HepG2 (cell line): Measurements from ENCODE around the gene GLYR1. TPM values are rescaled to one million over a fixed set of nuclear protein-coding genes. Genes with fewer than 3 reads are reported as not detected.
A peak's percentile ranks its signal among the peaks of the same experiment; 100 is the strongest.

Experiments used
- ERF ChIP-seq: IDR thresholded peaks from 2 replicates; pipeline ENCODE4 v1.6.1; 2018; ENCODE audit warnings: missing biosample characterization, missing genetic modification reagents
- FOXA3 ChIP-seq: IDR thresholded peaks from 2 replicates; pipeline ENCODE4 v1.6.1; 2016; ENCODE audit warnings: missing genetic modification reagents, missing compliant biosample characterization
- GTF3A ChIP-seq: sonication (generic); formaldehyde crosslinking; conservative IDR thresholded peaks from 2 replicates; pipeline ENCODE4 v1.4.0; 2020; ENCODE audit warnings: mild to moderate bottlenecking, missing genetic modification reagents
- KDM3A ChIP-seq: IDR thresholded peaks from 2 replicates; pipeline ENCODE4 v1.6.1; 2018; ENCODE audit warnings: low read depth, missing compliant biosample characterization
- KDM4B ChIP-seq: sonication (generic); formaldehyde crosslinking; IDR thresholded peaks from 2 replicates; pipeline ENCODE4 v1.4.0; 2020; ENCODE audit warnings: missing genetic modification reagents
- MZF1 ChIP-seq: sonication (generic); formaldehyde crosslinking; IDR thresholded peaks from 2 replicates; pipeline ENCODE4 v1.8.1; 2023; ENCODE audit warnings: mild to moderate bottlenecking, missing genetic modification reagents, borderline replicate concordance
- NFE2L1 ChIP-seq: sonication (generic); formaldehyde crosslinking; IDR thresholded peaks from 2 replicates; pipeline ENCODE4 v1.4.0; 2020; ENCODE audit warnings: missing genetic modification reagents, mild to moderate bottlenecking, borderline replicate concordance
- NR2F1 ChIP-seq, 2 experiments: fragments of 450-650 bp in 1 of 2; formaldehyde crosslinking in 1 of 2; IDR thresholded peaks; 2 replicates each; pipeline versions ENCODE4 v1.5.0 to v1.6.1; 2016 to 2020; ENCODE audit warnings: mild to moderate bottlenecking in 1 of 2, missing compliant biosample characterization in 1 of 2, missing genetic modification reagents in 1 of 2, moderate library complexity in 1 of 2
- RXRA ChIP-seq: sonication (generic); formaldehyde crosslinking; IDR thresholded peaks from 2 replicates; pipeline ENCODE4 v1.5.1; 2020; ENCODE audit warnings: missing genetic modification reagents
- SRY ChIP-seq: sonication (generic); formaldehyde crosslinking; IDR thresholded peaks from 2 replicates; pipeline ENCODE4 v1.8.0; 2022; ENCODE audit warnings: mild to moderate bottlenecking, missing genetic modification reagents
- TRIM24 ChIP-seq: sonication (generic); formaldehyde crosslinking; IDR thresholded peaks from 2 replicates; pipeline ENCODE4 v1.8.0; 2022; ENCODE audit warnings: mild to moderate bottlenecking, missing genetic modification reagents
- YY1 ChIP-seq: IDR thresholded peaks from 2 replicates; pipeline ENCODE4 v1.6.1; 2011; ENCODE audit warnings: low read length, low read depth, moderate library complexity, mild to moderate bottlenecking; ENCODE audit not compliant: insufficient read depth, insufficient replicate concordance
- ZBTB42 ChIP-seq: sonication (generic); formaldehyde crosslinking; IDR thresholded peaks from 2 replicates; pipeline ENCODE4 v1.5.0; 2020; ENCODE audit warnings: mild to moderate bottlenecking, missing genetic modification reagents
- ZNF17 ChIP-seq: sonication (generic); formaldehyde crosslinking; IDR thresholded peaks from 2 replicates; pipeline ENCODE4 v1.5.0; 2020; ENCODE audit warnings: mild to moderate bottlenecking, missing genetic modification reagents
- ZNF24 ChIP-seq: fragments of 450-650 bp; IDR thresholded peaks from 2 replicates; pipeline ENCODE4 v1.6.1; 2017; ENCODE audit warnings: antibody characterized with exemption, mild to moderate bottlenecking
- ZNF292 ChIP-seq: sonication (generic); formaldehyde crosslinking; IDR thresholded peaks from 2 replicates; pipeline ENCODE4 v1.8.1; 2022; ENCODE audit warnings: mild to moderate bottlenecking, low read depth, missing genetic modification reagents, borderline replicate concordance
- ZNF367 ChIP-seq: sonication (generic); formaldehyde crosslinking; IDR thresholded peaks from 2 replicates; pipeline ENCODE4 v1.4.0; 2020; ENCODE audit warnings: missing genetic modification reagents, borderline replicate concordance
- ZNF44 ChIP-seq: sonication (generic); formaldehyde crosslinking; IDR thresholded peaks from 2 replicates; pipeline ENCODE4 v1.5.1; 2020; ENCODE audit warnings: mild to moderate bottlenecking, missing genetic modification reagents
- ZNF446 ChIP-seq: sonication (generic); formaldehyde crosslinking; IDR thresholded peaks from 2 replicates; pipeline ENCODE4 v1.5.0; 2020; ENCODE audit warnings: mild to moderate bottlenecking, missing genetic modification reagents
- ZNF703 ChIP-seq: sonication (generic); formaldehyde crosslinking; IDR thresholded peaks from 2 replicates; pipeline ENCODE4 v1.5.1; 2020; ENCODE audit warnings: missing genetic modification reagents, mild to moderate bottlenecking, moderate library complexity, borderline replicate concordance
- ZNF777 ChIP-seq: sonication (generic); formaldehyde crosslinking; IDR thresholded peaks from 2 replicates; pipeline ENCODE4 v1.4.0; 2020; ENCODE audit warnings: missing genetic modification reagents
- polyA plus RNA-seq, 8 experiments: library from polyadenylated mRNA; depleted of rRNA in 3 of 8; stranded (reverse) in 7 of 8; unstranded in 1 of 8; fragments of >200 nt; fragmentation: Illumina TruSeq in 4 of 8; extraction: Trizol in 4 of 8; gene quantifications; 2 replicates each; pipeline versions ENCODE4 v1.2.1 to v1.2.3, GENCODE V29; 2011 to 2016; ENCODE audit warnings: low read depth in 4 of 8, missing spikeins in 1 of 8, mixed read lengths in 1 of 8; ENCODE audit not compliant: insufficient read depth in 1 of 8
- total RNA-seq, 5 experiments: library from RNA; depleted of rRNA; stranded (reverse); fragments of >200 nt; fragmentation: Illumina TruSeq; extraction: Trizol; gene quantifications; 2 replicates each; pipeline ENCODE4 v1.2.3, GENCODE V29; 2016; ENCODE audit warnings: low read depth in 1 of 5
- TF ChIP-seq, protein P1 (sequence below): sonication (generic); formaldehyde crosslinking; IDR thresholded peaks from 2 replicates; pipeline ENCODE4 v1.8.1; 2023; ENCODE audit warnings: mild to moderate bottlenecking, inconsistent platforms, moderate library complexity, missing genetic modification reagents, borderline replicate concordance
- TF ChIP-seq, protein P2 (sequence below): sonication (generic); formaldehyde crosslinking; IDR thresholded peaks from 2 replicates; pipeline ENCODE4 v1.5.1; 2020; ENCODE audit warnings: missing genetic modification reagents, mild to moderate bottlenecking, borderline replicate concordance
- TF ChIP-seq, protein P3 (sequence below): sonication (generic); formaldehyde crosslinking; IDR thresholded peaks from 2 replicates; pipeline ENCODE4 v1.5.0; 2020; ENCODE audit warnings: mild to moderate bottlenecking, low read depth, missing genetic modification reagents, borderline replicate concordance
- TF ChIP-seq, protein P4 (sequence below): sonication (generic); formaldehyde crosslinking; IDR thresholded peaks from 2 replicates; pipeline ENCODE4 v1.5.1; 2020; ENCODE audit warnings: missing genetic modification reagents, mild to moderate bottlenecking, borderline replicate concordance

The GLYR1 gene
- total and polyA plus RNA-seq, 2 of the 13 experiments (the other 11 are each of a cell fraction or from before 2014, with no cell fraction given), result 28.3 to 48.7 TPM

DNA sequence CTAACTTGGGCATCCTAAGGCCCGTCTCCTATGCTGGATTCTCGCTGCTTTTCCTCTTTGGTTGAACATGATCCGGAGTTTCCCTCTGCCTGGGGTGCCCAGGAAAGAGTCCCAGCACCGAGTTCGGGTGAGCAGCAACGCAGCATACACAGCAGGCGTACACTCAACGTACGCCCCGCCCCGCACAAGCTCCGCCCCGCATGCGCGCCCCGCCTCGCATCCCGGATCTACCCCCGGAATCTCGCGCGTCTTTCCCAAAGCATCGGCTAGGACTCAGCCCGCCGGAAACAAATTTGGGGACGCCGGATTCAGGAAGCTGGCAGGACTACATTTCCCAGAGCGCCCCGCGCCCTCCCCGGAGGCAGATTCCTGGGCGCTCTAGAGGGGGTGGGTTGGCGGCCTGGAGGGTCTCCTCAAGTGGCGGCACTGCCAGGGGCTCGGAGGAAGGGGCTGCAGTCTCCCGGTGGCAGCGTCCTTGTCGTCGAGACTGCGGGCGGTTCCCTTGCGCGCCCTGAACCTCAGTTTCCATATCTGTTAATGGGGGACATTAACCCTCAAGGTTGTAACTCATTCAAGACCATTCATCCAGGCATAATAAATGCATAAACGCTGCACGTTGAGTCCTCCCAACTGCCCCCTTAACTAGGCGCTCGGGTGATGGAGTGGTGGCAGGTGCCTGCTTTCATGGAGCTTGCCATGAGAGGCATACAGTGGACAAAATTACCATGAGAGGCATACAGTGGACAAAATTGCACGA is 78.4 kb downstream of the GLYR1 start (continued):
- TF ChIP-seq ZBTB42 (CRISPR knock-in tag), result no peak
- TF ChIP-seq, protein P1, sequence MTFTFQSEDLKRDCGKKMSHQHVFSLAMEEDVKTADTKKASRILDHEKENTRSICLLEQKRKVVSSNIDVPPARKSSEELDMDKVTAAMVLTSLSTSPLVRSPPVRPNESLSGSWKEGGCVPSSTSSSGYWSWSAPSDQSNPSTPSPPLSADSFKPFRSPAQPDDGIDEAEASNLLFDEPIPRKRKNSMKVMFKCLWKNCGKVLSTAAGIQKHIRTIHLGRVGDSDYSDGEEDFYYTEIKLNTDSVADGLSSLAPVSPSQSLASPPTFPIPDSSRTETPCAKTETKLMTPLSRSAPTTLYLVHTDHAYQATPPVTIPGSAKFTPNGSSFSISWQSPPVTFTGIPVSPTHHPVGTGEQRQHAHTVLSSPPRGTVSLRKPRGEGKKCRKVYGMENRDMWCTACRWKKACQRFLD (CRISPR knock-in tag), result no peak; the same call in 1 of the 2 replicates
- TF ChIP-seq ZNF292 (CRISPR knock-in tag), result no peak
- peak; percentile 27; the same call in 1 of the 2 replicates for TF ChIP-seq ERF
- peak; percentile 47 for TF ChIP-seq FOXA3 (CRISPR knock-in tag)
- no peak for TF ChIP-seq SRY (CRISPR knock-in tag)
- 0 out of 2 replicates have a peak, but pooled peaks have one; percentile 24 for TF ChIP-seq RXRA (CRISPR knock-in tag)
- TF ChIP-seq ZNF17 (CRISPR knock-in tag), result no peak
- no peak for TF ChIP-seq ZNF703 (CRISPR knock-in tag)
- TF ChIP-seq, protein P2, sequence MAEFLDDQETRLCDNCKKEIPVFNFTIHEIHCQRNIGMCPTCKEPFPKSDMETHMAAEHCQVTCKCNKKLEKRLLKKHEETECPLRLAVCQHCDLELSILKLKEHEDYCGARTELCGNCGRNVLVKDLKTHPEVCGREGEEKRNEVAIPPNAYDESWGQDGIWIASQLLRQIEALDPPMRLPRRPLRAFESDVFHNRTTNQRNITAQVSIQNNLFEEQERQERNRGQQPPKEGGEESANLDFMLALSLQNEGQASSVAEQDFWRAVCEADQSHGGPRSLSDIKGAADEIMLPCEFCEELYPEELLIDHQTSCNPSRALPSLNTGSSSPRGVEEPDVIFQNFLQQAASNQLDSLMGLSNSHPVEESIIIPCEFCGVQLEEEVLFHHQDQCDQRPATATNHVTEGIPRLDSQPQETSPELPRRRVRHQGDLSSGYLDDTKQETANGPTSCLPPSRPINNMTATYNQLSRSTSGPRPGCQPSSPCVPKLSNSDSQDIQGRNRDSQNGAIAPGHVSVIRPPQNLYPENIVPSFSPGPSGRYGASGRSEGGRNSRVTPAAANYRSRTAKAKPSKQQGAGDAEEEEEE, result no peak
- TF ChIP-seq ZNF367 (CRISPR knock-in tag), result no peak
- TF ChIP-seq, protein P3, sequence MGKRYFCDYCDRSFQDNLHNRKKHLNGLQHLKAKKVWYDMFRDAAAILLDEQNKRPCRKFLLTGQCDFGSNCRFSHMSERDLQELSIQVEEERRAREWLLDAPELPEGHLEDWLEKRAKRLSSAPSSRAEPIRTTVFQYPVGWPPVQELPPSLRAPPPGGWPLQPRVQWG (CRISPR knock-in tag), result no peak
- no peak for TF ChIP-seq KDM3A (CRISPR knock-in tag)
- TF ChIP-seq ZNF24, result no peak
- TF ChIP-seq TRIM24 (CRISPR knock-in tag), result no peak
- TF ChIP-seq NR2F1 (CRISPR knock-in tag; IDR thresholded peaks at IDR 0.05), result no peak
- TF ChIP-seq, protein P4, sequence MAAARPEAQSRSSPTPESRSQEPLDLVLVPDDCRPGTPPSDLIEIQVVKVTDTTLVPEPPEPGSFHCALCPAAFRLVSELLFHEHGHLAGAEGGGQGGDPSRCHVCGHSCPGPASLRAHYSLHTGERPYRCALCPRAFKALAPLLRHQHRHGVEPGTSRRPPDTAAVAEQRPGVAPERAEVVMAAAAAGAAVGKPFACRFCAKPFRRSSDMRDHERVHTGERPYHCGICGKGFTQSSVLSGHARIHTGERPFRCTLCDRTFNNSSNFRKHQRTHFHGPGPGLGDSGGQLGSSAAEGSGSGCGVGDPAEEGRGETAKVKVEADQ (CRISPR knock-in tag), result no peak
- no peak for TF ChIP-seq GTF3A (CRISPR knock-in tag)
- TF ChIP-seq NFE2L1, result no peak
- no peak for TF ChIP-seq ZNF777 (CRISPR knock-in tag)
- TF ChIP-seq KDM4B, result no peak
- no peak for TF ChIP-seq MZF1
- TF ChIP-seq YY1, result peak; percentile 56
- TF ChIP-seq ZNF446 (CRISPR knock-in tag), result no peak
- TF ChIP-seq ZNF44 (CRISPR knock-in tag), result no peak
